Uterus (tissue), 2 donors: ENCODE data around the gene ANKRD63.

Experiments
- CTCF ChIP-seq, 4 experiments: fragments of 200-600 bp in 2 of 4; fragments of 450-650 bp in 2 of 4; sonication (generic) in 2 of 4; IDR thresholded peaks; one replicate each; pipeline ENCODE4 v1.5.1; 2016 to 2019; ENCODE audit warnings: antibody characterized with exemption in 4 of 4, mild to moderate bottlenecking in 2 of 4, moderate library complexity in 1 of 4
- POLR2A ChIP-seq, 2 donors: fragments of 450-650 bp; IDR thresholded peaks; one replicate each; pipeline ENCODE4 v1.6.1; 2016; ENCODE audit warnings: antibody characterized with exemption in 2 of 2, mild to moderate bottlenecking in 1 of 2, moderate library complexity in 1 of 2

- no peak for TF ChIP-seq CTCF (IDR thresholded peaks at IDR 0.05)
- TF ChIP-seq POLR2A (IDR thresholded peaks at IDR 0.05) = no peak
Observed at GRCh38 chr15:40239693-40240618, 42.9 kb downstream of the ANKRD63 start.
